Activated T-cell treated with anti-CD3 and anti-CD28 coated beads for 24 hours (primary cell): ENCODE data around the gene FADS2.

Source experiments
- DNase-seq: peaks from one replicate; pipeline ENCODE4 v3.0.0-alpha.2; 2020; ENCODE audit warnings: low read depth

The FADS2 gene

GRCh38 chr11:61826930-61827570 lies 1.1 kb upstream of the FADS2 start:
- no peak for DNase-seq

GRCh38 chr11:61828379-61828628 lies 204 bp downstream of the FADS2 start:
- no peak for DNase-seq

GRCh38 chr11:61828629-61829407 lies 718 bp downstream of the FADS2 start:
- no peak for DNase-seq

GRCh38 chr11:61829806-61830205 lies 1.7 kb downstream of the FADS2 start:
- DNase-seq, result no peak

GRCh38 chr11:61830237-61831105 lies 2.4 kb downstream of the FADS2 start:
- DNase-seq, result no peak

GRCh38 chr11:61832207-61832606 lies 4.1 kb downstream of the FADS2 start:
- no peak for DNase-seq

GRCh38 chr11:61832754-61833153 lies 4.7 kb downstream of the FADS2 start:
- DNase-seq, result no peak

GRCh38 chr11:61833471-61833870 lies 5.4 kb downstream of the FADS2 start:
- DNase-seq, result no peak

GRCh38 chr11:61833926-61834277 lies 5.8 kb downstream of the FADS2 start:
- DNase-seq, result no peak

- no peak for DNase-seq
Observed at GRCh38 chr11:61834278-61835048, 6.4 kb downstream of the FADS2 start.

GRCh38 chr11:61836193-61836592 lies 8.1 kb downstream of the FADS2 start:
- no peak for DNase-seq

- no peak for DNase-seq
Observed at GRCh38 chr11:61837411-61838005, 9.4 kb downstream of the FADS2 start.

- no peak for DNase-seq
Observed at GRCh38 chr11:61838501-61838900, 10.4 kb downstream of the FADS2 start.

- no peak for DNase-seq
Observed at GRCh38 chr11:61838921-61839320, 10.8 kb downstream of the FADS2 start.

- no peak for DNase-seq
Observed at GRCh38 chr11:61839742-61840141, 11.6 kb downstream of the FADS2 start.

- DNase-seq, result no peak
Observed at GRCh38 chr11:61840371-61840770, 12.3 kb downstream of the FADS2 start.

- DNase-seq, result no peak
Observed at GRCh38 chr11:61841636-61842527, 13.8 kb downstream of the FADS2 start.

- no peak for DNase-seq
Observed at GRCh38 chr11:61842528-61842820, 14.4 kb downstream of the FADS2 start.

GRCh38 chr11:61844909-61845565 lies 16.9 kb downstream of the FADS2 start:
- no peak for DNase-seq

- DNase-seq, result no peak
Observed at GRCh38 chr11:61846362-61847020, 18.4 kb downstream of the FADS2 start.
